HL-60 (cell line): ENCODE measurements around the gene TNIK.

ENCODE experiments used
- CTCF ChIP-seq: IDR thresholded peaks from one replicate; pipeline ENCODE4 v1.5.1; 2011; ENCODE audit warnings: low read length, control low read depth, inconsistent platforms; ENCODE audit not compliant: insufficient read depth
- GABPA ChIP-seq: IDR thresholded peaks from 2 replicates; pipeline ENCODE4 v1.6.1; 2012; ENCODE audit warnings: low read depth
- POLR2AphosphoS5 ChIP-seq: IDR thresholded peaks from 2 replicates; pipeline ENCODE4 v1.6.1; 2012; ENCODE audit warnings: low read depth
- SPI1 ChIP-seq: IDR thresholded peaks from 2 replicates; pipeline ENCODE4 v1.6.1; 2012; ENCODE audit warnings: low read depth, mild to moderate bottlenecking, borderline replicate concordance
- TF ChIP-seq, protein P1 (sequence below): IDR thresholded peaks from 2 replicates; pipeline ENCODE4 v1.6.1; 2012; ENCODE audit warnings: low read depth; ENCODE audit not compliant: insufficient replicate concordance

GRCh38 chr3:171256445-171257250 lies 203.6 kb downstream of the TNIK start:
- TF ChIP-seq CTCF = no peak
- TF ChIP-seq, protein P1, sequence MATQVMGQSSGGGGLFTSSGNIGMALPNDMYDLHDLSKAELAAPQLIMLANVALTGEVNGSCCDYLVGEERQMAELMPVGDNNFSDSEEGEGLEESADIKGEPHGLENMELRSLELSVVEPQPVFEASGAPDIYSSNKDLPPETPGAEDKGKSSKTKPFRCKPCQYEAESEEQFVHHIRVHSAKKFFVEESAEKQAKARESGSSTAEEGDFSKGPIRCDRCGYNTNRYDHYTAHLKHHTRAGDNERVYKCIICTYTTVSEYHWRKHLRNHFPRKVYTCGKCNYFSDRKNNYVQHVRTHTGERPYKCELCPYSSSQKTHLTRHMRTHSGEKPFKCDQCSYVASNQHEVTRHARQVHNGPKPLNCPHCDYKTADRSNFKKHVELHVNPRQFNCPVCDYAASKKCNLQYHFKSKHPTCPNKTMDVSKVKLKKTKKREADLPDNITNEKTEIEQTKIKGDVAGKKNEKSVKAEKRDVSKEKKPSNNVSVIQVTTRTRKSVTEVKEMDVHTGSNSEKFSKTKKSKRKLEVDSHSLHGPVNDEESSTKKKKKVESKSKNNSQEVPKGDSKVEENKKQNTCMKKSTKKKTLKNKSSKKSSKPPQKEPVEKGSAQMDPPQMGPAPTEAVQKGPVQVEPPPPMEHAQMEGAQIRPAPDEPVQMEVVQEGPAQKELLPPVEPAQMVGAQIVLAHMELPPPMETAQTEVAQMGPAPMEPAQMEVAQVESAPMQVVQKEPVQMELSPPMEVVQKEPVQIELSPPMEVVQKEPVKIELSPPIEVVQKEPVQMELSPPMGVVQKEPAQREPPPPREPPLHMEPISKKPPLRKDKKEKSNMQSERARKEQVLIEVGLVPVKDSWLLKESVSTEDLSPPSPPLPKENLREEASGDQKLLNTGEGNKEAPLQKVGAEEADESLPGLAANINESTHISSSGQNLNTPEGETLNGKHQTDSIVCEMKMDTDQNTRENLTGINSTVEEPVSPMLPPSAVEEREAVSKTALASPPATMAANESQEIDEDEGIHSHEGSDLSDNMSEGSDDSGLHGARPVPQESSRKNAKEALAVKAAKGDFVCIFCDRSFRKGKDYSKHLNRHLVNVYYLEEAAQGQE = no peak
- no peak for TF ChIP-seq SPI1
- TF ChIP-seq POLR2AphosphoS5 = no peak
- no peak for TF ChIP-seq GABPA
